IPS DF 4.7 (cell line): ENCODE measurements around the gene ACAP3.

Source experiments
- DNase-seq: peaks from one replicate; pipeline ENCODE4 v3.0.0-alpha.2; 2013; ENCODE audit warnings: low spot score; ENCODE audit errors: extremely low read depth

Gene ACAP3

GRCh38 chr1:1314678-1315335 is 7.1 kb upstream of the ACAP3 start:
- no peak for DNase-seq

GRCh38 chr1:1314237-1314586 is 6.5 kb upstream of the ACAP3 start:
- DNase-seq, result no peak

GRCh38 chr1:1313500-1314236 is 5.9 kb upstream of the ACAP3 start:
- DNase-seq, result no peak

GRCh38 chr1:1312450-1313314 is 5.0 kb upstream of the ACAP3 start:
- no peak for DNase-seq

GRCh38 chr1:1311107-1312104 is 3.7 kb upstream of the ACAP3 start:
- no peak for DNase-seq

GRCh38 chr1:1310476-1311053 is 2.8 kb upstream of the ACAP3 start:
- no peak for DNase-seq

- no peak for DNase-seq
Observed at GRCh38 chr1:1310109-1310385, 2.3 kb upstream of the ACAP3 start.

GRCh38 chr1:1309251-1310108 is 1.8 kb upstream of the ACAP3 start:
- DNase-seq, result no peak

GRCh38 chr1:1308756-1309250 is 1.1 kb upstream of the ACAP3 start:
- no peak for DNase-seq

GRCh38 chr1:1307261-1307922 is 338 bp downstream of the ACAP3 start:
- DNase-seq, result no peak

GRCh38 chr1:1306661-1307260 is 969 bp downstream of the ACAP3 start:
- no peak for DNase-seq

GRCh38 chr1:1306070-1306660 is 1.6 kb downstream of the ACAP3 start:
- DNase-seq, result no peak

GRCh38 chr1:1305300-1306069 is 2.2 kb downstream of the ACAP3 start:
- DNase-seq, result no peak

- DNase-seq, result no peak
Observed at GRCh38 chr1:1304331-1305299, 3.1 kb downstream of the ACAP3 start.

GRCh38 chr1:1303736-1304135 is 4.0 kb downstream of the ACAP3 start:
- no peak for DNase-seq

GRCh38 chr1:1302951-1303509 is 4.7 kb downstream of the ACAP3 start:
- DNase-seq, result no peak
